Esophagus squamous epithelium (tissue), 4 donors: ENCODE results near the gene CABP4.

ENCODE experiments used
- POLR2A ChIP-seq, 4 donors: fragments of 450-650 bp; IDR thresholded peaks; one replicate each; pipeline ENCODE4 v1.6.1; 2017; ENCODE audit warnings: antibody characterized with exemption in 4 of 4, mild to moderate bottlenecking in 4 of 4, moderate library complexity in 3 of 4
- TF ChIP-seq, protein P1 (sequence below), 6 experiments: fragments of 450-650 bp in 4 of 6; fragments of 200-600 bp in 2 of 6; sonication (generic) in 2 of 6; IDR thresholded peaks; one replicate each; pipeline ENCODE4 v1.5.1; 2016 to 2019; ENCODE audit warnings: antibody characterized with exemption in 6 of 6, mild to moderate bottlenecking in 4 of 6, moderate library complexity in 4 of 6

DNA sequence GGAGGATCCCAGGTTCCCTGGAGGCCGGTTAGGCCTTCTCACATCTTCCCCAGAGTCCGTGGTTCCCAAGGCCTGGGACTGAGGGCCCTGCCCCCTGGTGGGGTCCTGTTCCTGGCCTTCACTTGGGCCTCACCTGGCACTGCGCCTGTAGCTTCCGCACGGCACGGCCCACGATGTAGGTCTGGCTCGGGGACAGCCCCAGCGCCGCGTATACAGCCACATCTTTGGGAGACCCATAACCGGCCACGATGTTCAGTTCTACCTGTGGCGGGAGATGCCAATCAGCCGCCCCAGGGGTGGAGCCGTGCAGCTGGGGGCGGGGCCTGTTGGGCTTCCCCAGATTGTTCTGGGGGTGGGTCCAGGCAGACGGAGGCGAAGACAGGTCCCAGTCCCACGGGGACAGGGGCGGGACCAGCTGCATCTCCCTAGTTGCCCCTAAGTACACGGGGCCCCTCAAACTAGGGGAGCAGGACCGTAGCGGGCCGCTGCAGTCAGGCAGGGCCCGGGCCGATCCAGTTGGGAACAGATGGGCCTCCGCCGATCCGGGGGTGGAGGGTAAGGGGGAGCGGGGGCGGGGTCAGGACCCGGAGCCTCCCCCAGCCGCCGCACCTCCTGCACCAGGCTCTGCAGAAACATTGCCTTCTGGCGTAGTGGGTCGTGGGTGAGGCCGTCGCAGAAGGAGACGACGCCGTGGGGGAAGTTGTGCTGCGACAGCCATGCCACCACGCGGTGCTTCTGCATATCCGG is 37.8 kb downstream of the CABP4 start:
- TF ChIP-seq, protein P1, sequence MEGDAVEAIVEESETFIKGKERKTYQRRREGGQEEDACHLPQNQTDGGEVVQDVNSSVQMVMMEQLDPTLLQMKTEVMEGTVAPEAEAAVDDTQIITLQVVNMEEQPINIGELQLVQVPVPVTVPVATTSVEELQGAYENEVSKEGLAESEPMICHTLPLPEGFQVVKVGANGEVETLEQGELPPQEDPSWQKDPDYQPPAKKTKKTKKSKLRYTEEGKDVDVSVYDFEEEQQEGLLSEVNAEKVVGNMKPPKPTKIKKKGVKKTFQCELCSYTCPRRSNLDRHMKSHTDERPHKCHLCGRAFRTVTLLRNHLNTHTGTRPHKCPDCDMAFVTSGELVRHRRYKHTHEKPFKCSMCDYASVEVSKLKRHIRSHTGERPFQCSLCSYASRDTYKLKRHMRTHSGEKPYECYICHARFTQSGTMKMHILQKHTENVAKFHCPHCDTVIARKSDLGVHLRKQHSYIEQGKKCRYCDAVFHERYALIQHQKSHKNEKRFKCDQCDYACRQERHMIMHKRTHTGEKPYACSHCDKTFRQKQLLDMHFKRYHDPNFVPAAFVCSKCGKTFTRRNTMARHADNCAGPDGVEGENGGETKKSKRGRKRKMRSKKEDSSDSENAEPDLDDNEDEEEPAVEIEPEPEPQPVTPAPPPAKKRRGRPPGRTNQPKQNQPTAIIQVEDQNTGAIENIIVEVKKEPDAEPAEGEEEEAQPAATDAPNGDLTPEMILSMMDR (IDR thresholded peaks at IDR 0.05), result no peak
- no peak for TF ChIP-seq POLR2A (IDR thresholded peaks at IDR 0.05)
